ENCODE results near the gene OR9Q2.
"Not testable (repeated sequence)": the region's sequence is repeated elsewhere in the genome, so short reads cannot be mapped to it uniquely, and the experiment has no call there.

Gene OR9Q2

GRCh38 chr11:58193391-58193790 is 4.5 kb downstream of the OR9Q2 start:
- no peak for DNase-seq (ENCODE audit: insufficient read length)
- peak; percentile 46 for FAIRE-seq

DNA sequence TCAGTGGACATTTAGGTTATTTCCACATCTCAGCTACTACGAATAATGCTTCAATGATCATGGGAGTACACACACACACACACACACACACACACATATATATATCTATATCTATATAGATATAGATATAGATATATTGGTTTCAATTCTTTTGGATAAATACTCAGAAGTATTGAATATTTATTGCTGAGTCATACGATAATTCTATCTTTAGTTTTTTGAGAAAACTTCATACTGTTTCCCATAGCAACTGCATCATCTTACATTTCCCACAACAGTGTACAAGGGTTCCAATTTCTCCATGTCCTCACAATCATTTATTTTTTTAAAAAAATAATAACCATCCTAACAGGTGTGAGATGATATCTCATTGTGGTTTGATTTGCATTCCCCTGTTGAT is 7.1 kb downstream of the OR9Q2 start:
- DNase-seq (ENCODE audit: insufficient read length) (no peak), FAIRE-seq (no peak)
- TF ChIP-seq TAF1 (IDR thresholded peaks at IDR 0.05; ENCODE audit: borderline replicate concordance, low read depth, low read length) (no peak), POLR2A (IDR thresholded peaks at IDR 0.05; ENCODE audit: low read depth, low read length) (no peak), POLR2AphosphoS5 (IDR thresholded peaks at IDR 0.05; ENCODE audit: low read depth, low read length) (no peak)

More at GRCh38 chr11:58193391-58193790, 4.5 kb downstream of the OR9Q2 start:
- no peak for TF ChIP-seq POLR2AphosphoS5 (IDR thresholded peaks at IDR 0.05; ENCODE audit: low read depth, low read length)

DNA sequence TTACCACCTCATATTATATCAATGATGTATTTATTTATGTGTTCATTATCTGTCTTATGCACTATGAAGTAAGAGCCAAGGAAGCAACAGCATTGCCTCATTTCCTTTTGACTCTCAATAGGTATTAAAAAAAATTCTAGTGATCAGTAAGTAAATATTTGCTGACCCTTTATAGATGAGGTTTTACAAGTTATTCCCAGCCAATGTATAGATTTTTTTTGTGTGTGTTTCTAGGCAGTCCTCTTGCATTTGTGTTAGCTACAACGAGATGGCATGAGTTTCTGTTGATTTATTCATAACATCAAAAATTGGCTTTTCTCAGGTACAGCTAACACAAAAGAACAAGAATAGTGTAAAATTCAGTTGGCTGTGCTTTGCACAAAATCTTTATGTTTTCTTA is 10.4 kb downstream of the OR9Q2 start:
- TF ChIP-seq POLR2AphosphoS5 (IDR thresholded peaks at IDR 0.05; ENCODE audit: low read depth, low read length) (no peak), TAF1 (IDR thresholded peaks at IDR 0.05; ENCODE audit: borderline replicate concordance, low read depth, low read length) (no peak), POLR2A (IDR thresholded peaks at IDR 0.05; ENCODE audit: low read depth, low read length) (no peak)
- FAIRE-seq (no peak), DNase-seq (ENCODE audit: insufficient read length) (no peak)

GRCh38 chr11:58204042-58204441 is 15.2 kb downstream of the OR9Q2 start, which contains the start of gene OR1S2:
TSS of gene OR1S2 (minus strand) at chr11:58204142. CDS start at chr11:58204142, 0 bp downstream.
- no peak for DNase-seq (ENCODE audit: insufficient read length)
- no peak for FAIRE-seq
- TF ChIP-seq POLR2AphosphoS5 (IDR thresholded peaks at IDR 0.05; ENCODE audit: low read depth, low read length) = no peak
- no peak for TF ChIP-seq TAF1 (IDR thresholded peaks at IDR 0.05; ENCODE audit: borderline replicate concordance, low read depth, low read length)

DNA sequence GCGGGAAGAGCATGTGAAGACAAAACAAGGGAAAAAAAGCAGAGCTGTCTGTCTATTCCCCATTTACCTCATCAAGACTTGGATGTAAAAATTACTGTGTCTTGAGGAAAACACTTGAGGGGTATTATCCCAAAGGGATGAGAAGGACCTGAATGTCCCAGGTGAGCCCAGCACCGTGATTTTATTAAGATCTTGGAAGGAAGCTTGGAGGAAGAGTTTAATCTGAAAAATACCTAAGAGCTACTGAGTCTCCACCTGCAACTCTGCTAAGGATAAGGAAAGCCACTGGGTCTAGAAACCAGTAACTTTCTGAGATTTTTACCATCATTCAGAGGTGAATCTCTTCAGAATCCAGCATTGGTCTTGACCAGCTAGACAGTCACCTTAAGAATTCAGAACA is 23.6 kb downstream of the OR9Q2 start, which contains the start of gene OR1S1:
Gene OR1S1 (plus strand): TSS at position 301 of the 400 bp plus-strand sequence.
- not testable (repeated sequence) for FAIRE-seq

GRCh38 chr11:58216476-58216875 is 27.6 kb downstream of the OR9Q2 start:
- FAIRE-seq = no peak
- TF ChIP-seq TAF1 (IDR thresholded peaks at IDR 0.05; ENCODE audit: borderline replicate concordance, low read depth, low read length) (no peak), POLR2A (IDR thresholded peaks at IDR 0.05; ENCODE audit: low read depth, low read length) (no peak), POLR2AphosphoS5 (IDR thresholded peaks at IDR 0.05; ENCODE audit: low read depth, low read length) (no peak)

More for the DNA sequence above, 23.6 kb downstream of the OR9Q2 start, which contains the start of gene OR1S1:
- not testable (repeated sequence) for DNase-seq (ENCODE audit: insufficient read length)

GRCh38 chr11:58222721-58223120 is 33.9 kb downstream of the OR9Q2 start:
- FAIRE-seq = no peak
- DNase-seq (ENCODE audit: insufficient read length) = no peak
- TF ChIP-seq POLR2A (IDR thresholded peaks at IDR 0.05; ENCODE audit: low read depth, low read length) (no peak), POLR2AphosphoS5 (IDR thresholded peaks at IDR 0.05; ENCODE audit: low read depth, low read length) (no peak), TAF1 (IDR thresholded peaks at IDR 0.05; ENCODE audit: borderline replicate concordance, low read depth, low read length) (no peak)

More at GRCh38 chr11:58216476-58216875, 27.6 kb downstream of the OR9Q2 start:
- DNase-seq (ENCODE audit: insufficient read length) = no peak

DNA sequence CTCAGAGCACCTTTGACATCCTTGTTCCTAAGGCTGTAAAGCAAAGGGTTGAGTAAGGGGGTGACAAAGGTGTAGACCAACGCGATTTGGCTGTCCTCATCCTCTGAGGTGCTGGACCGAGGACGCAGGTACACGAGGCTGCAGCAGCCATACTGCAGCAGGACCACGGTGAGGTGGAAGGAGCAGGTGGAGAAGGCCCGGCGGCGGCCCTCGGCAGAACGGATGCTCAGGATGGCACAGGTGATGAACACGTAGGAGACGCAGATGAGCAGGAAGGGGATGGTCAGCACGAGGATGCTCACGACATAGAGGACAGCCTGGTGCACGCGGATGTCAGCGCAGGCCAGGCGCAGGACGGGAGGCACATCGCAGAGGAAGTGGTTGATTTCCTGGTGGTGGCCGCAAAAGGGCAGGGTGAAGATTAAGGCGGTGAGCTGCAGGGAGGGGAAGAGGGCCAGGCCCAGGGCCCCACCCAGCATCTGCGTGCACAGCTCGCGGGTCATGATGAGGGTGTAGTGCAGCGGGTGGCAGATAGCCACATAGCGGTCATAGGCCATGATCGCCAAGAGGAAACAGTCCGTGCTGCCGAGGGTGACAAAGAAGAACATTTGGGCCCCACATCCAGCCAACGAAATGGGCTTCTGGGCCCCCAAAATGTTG is 39.2 kb downstream of the OR9Q2 start:
- FAIRE-seq (no peak), DNase-seq (ENCODE audit: insufficient read length) (no peak)
- TF ChIP-seq TAF1 (IDR thresholded peaks at IDR 0.05; ENCODE audit: borderline replicate concordance, low read depth, low read length) (no peak), POLR2AphosphoS5 (IDR thresholded peaks at IDR 0.05; ENCODE audit: low read depth, low read length) (no peak), POLR2A (IDR thresholded peaks at IDR 0.05; ENCODE audit: low read depth, low read length) (no peak)

Measured in GM12892 (cell line).